BLaER1 treated with 17β-estradiol and CSF1 and Interleukin-3, amounts not matched to agents 10 nM and 100 nM (cell line): ENCODE results near the gene MYO1G.

Source experiments
- H3K27ac ChIP-seq, 11 experiments: shearing (Covaris generic); formaldehyde crosslinking; 2 replicates each; pipeline ENCODE4 v1.8.1; 2022
- H3K27me3 ChIP-seq, 11 experiments: shearing (Covaris generic); formaldehyde crosslinking; 2 replicates each; pipeline ENCODE4 v1.8.1; 2022
- H3K36me3 ChIP-seq, 11 experiments: shearing (Covaris generic); formaldehyde crosslinking; 2 replicates each; pipeline ENCODE4 v1.8.1; 2022
- H3K4me1 ChIP-seq, 10 experiments: shearing (Covaris generic); formaldehyde crosslinking; 2 replicates each; pipeline ENCODE4 v1.8.1; 2022
- H3K4me2 ChIP-seq, 11 experiments: shearing (Covaris generic); formaldehyde crosslinking; 2 replicates each; pipeline ENCODE4 v1.8.1; 2022
- H3K4me3 ChIP-seq, 10 experiments: shearing (Covaris generic); formaldehyde crosslinking; 2 replicates each; pipeline ENCODE4 v1.8.1; 2022
- H3K9ac ChIP-seq, 11 experiments: shearing (Covaris generic); formaldehyde crosslinking; 2 replicates each; pipeline ENCODE4 v1.8.1; 2022
- H3K9me3 ChIP-seq, 11 experiments: shearing (Covaris generic); formaldehyde crosslinking; replicated peaks in 1 of 11; 2 replicates each; pipeline ENCODE4 v1.8.1; 2022
- H4K20me1 ChIP-seq, 11 experiments: shearing (Covaris generic); formaldehyde crosslinking; 2 replicates each; pipeline ENCODE4 v1.8.1; 2022
- Cebpa-rat ChIP-seq, 11 experiments: shearing (Covaris generic); IDR thresholded peaks; 2 replicates each; pipeline ENCODE4 v1.8.1; 2022

MYO1G gene

GRCh38 chr7:45021604-45022296 lies 42.9 kb upstream of the MYO1G start:
- peak overlapping the region in 10 of 11 experiments; percentile 12 to 71 (median 54); a peak in 17 of 22 replicates for H3K27ac ChIP-seq

GRCh38 chr7:45020915-45021314 lies 42.1 kb upstream of the MYO1G start:
- no peak for TF ChIP-seq Cebpa-rat (IDR thresholded peaks at IDR 0.05)
- H3K27ac ChIP-seq = peak overlapping the region in 10 of 11 experiments; percentile 12 to 71 (median 54); a peak in 15 of 22 replicates
- H4K20me1 ChIP-seq = peaks cover 0 to 72% (median 0%) of the 10 kb centered on the region in 11 experiments; a peak in 5 of 22 replicates
- H3K4me3 ChIP-seq = no peak overlapping the region
- peak overlapping the region; percentile 21 to 71 (median 46); a peak in 21 of 22 replicates for H3K4me2 ChIP-seq
- H3K9ac ChIP-seq = peak overlapping the region in 7 of 11 experiments; percentile 5 to 52 (median 36); a peak in 7 of 22 replicates
- H3K27me3 ChIP-seq = no peaks in the 10 kb centered on the region
- H3K4me1 ChIP-seq = peaks cover 34 to 59% (median 45%) of the 10 kb centered on the region in 10 experiments
- peaks cover 0 to 34% (median 12%) of the 10 kb centered on the region in 11 experiments; a peak in 17 of 22 replicates for H3K9me3 ChIP-seq
- peaks cover 15 to 44% (median 28%) of the 10 kb centered on the region in 11 experiments; a peak in 21 of 22 replicates for H3K36me3 ChIP-seq

More at GRCh38 chr7:45021604-45022296, 42.9 kb upstream of the MYO1G start:
- peaks cover 13 to 39% (median 27%) of the 10 kb centered on the region in 11 experiments; a peak in 21 of 22 replicates for H3K36me3 ChIP-seq
- no peak overlapping the region for H3K4me3 ChIP-seq
- H3K9me3 ChIP-seq = peaks cover 0 to 34% (median 12%) of the 10 kb centered on the region in 11 experiments; a peak in 17 of 22 replicates
- no peaks in the 10 kb centered on the region for H3K27me3 ChIP-seq
- no peak for TF ChIP-seq Cebpa-rat (IDR thresholded peaks at IDR 0.05)
- peak overlapping the region; percentile 21 to 71 (median 46) for H3K4me2 ChIP-seq
- peak overlapping the region in 8 of 11 experiments; percentile 1 to 52 (median 26); a peak in 8 of 22 replicates for H3K9ac ChIP-seq
- H3K4me1 ChIP-seq = peaks cover 42 to 67% (median 54%) of the 10 kb centered on the region in 10 experiments
- peaks cover 0 to 68% (median 0%) of the 10 kb centered on the region in 11 experiments; a peak in 5 of 22 replicates for H4K20me1 ChIP-seq

- TF ChIP-seq Cebpa-rat (IDR thresholded peaks at IDR 0.05) = no peak
- no peak overlapping the region; a peak in 1 of 22 replicates for H3K27ac ChIP-seq
- peaks cover 21 to 61% (median 45%) of the 10 kb centered on the region in 11 experiments; a peak in 21 of 22 replicates for H3K36me3 ChIP-seq
- H3K27me3 ChIP-seq = no peaks in the 10 kb centered on the region
- H3K9ac ChIP-seq = no peak overlapping the region
- peaks cover 20 to 53% (median 33%) of the 10 kb centered on the region in 10 experiments for H3K4me1 ChIP-seq
- H3K9me3 ChIP-seq = peaks cover 0 to 13% (median 7%) of the 10 kb centered on the region in 11 experiments; a peak in 6 of 22 replicates
- H4K20me1 ChIP-seq = peaks cover 0 to 95% (median 5%) of the 10 kb centered on the region in 11 experiments; a peak in 7 of 22 replicates
- H3K4me3 ChIP-seq = no peak overlapping the region
- no peak overlapping the region for H3K4me2 ChIP-seq
Measured at GRCh38 chr7:45017253-45017652, 38.4 kb upstream of the MYO1G start.

GRCh38 chr7:45015313-45015712 lies 36.5 kb upstream of the MYO1G start:
- Histone ChIP-seq H3K27ac (0 out of 22 replicates have a peak overlapping the region, but pooled peaks of 1 of the 11 experiments have one; percentile 35), H3K9ac (no peak overlapping the region), H3K27me3 (no peaks in the 10 kb centered on the region), H3K9me3 (peaks cover 0 to 13% (median 7%) of the 10 kb centered on the region in 11 experiments; a peak in 6 of 22 replicates), H3K4me3 (no peak overlapping the region), H3K36me3 (peaks cover 25 to 80% (median 59%) of the 10 kb centered on the region in 11 experiments; a peak in 21 of 22 replicates), H3K4me2 (0 out of 22 replicates have a peak overlapping the region, but pooled peaks of 2 of the 11 experiments have one; percentile 2 to 5), H4K20me1 (peaks cover 0 to 95% (median 5%) of the 10 kb centered on the region in 11 experiments; a peak in 8 of 22 replicates), H3K4me1 (peaks cover 5 to 36% (median 16%) of the 10 kb centered on the region in 10 experiments; a peak in 18 of 20 replicates)
- TF ChIP-seq Cebpa-rat (IDR thresholded peaks at IDR 0.05) = no peak

GRCh38 chr7:45013465-45013967 lies 34.7 kb upstream of the MYO1G start:
- H3K4me3 ChIP-seq = no peak overlapping the region
- no peak overlapping the region for H3K27ac ChIP-seq
- peaks cover 0 to 29% (median 8%) of the 10 kb centered on the region in 10 experiments; a peak in 14 of 20 replicates for H3K4me1 ChIP-seq
- H3K9me3 ChIP-seq = peaks cover 0 to 13% (median 7%) of the 10 kb centered on the region in 11 experiments; a peak in 6 of 22 replicates
- H3K27me3 ChIP-seq = no peaks in the 10 kb centered on the region
- peaks cover 0 to 95% (median 9%) of the 10 kb centered on the region in 11 experiments; a peak in 11 of 22 replicates for H4K20me1 ChIP-seq
- no peak overlapping the region for H3K9ac ChIP-seq
- TF ChIP-seq Cebpa-rat (IDR thresholded peaks at IDR 0.05) = no peak
- peak overlapping the region in 3 of 11 experiments; percentile 4 to 18 (median 11); a peak in 2 of 22 replicates for H3K4me2 ChIP-seq
- H3K36me3 ChIP-seq = peaks cover 18 to 88% (median 50%) of the 10 kb centered on the region in 11 experiments; a peak in 20 of 22 replicates

GRCh38 chr7:45007571-45008328 lies 28.9 kb upstream of the MYO1G start:
- Histone ChIP-seq H3K4me2 (peak overlapping the region in 5 of 11 experiments; percentile 5 to 29 (median 18); a peak in 3 of 22 replicates), H3K9me3 (no peaks in the 10 kb centered on the region), H3K27ac (no peak overlapping the region), H3K36me3 (peaks cover 4 to 79% (median 29%) of the 10 kb centered on the region in 11 experiments; a peak in 19 of 22 replicates), H4K20me1 (peaks cover under 1 to 100% (median 46%) of the 10 kb centered on the region in 11 experiments; a peak in 20 of 22 replicates), H3K4me3 (no peak overlapping the region), H3K27me3 (no peaks in the 10 kb centered on the region), H3K9ac (no peak overlapping the region), H3K4me1 (peaks cover 19 to 39% (median 35%) of the 10 kb centered on the region in 10 experiments; a peak in 19 of 20 replicates)
- no peak for TF ChIP-seq Cebpa-rat (IDR thresholded peaks at IDR 0.05)

- no peak overlapping the region for H3K27ac ChIP-seq
- TF ChIP-seq Cebpa-rat (IDR thresholded peaks at IDR 0.05) = no peak
- H3K36me3 ChIP-seq = peaks cover 4 to 73% (median 29%) of the 10 kb centered on the region in 11 experiments; a peak in 19 of 22 replicates
- H3K4me1 ChIP-seq = peaks cover 20 to 44% (median 36%) of the 10 kb centered on the region in 10 experiments
- peaks cover 7 to 100% (median 53%) of the 10 kb centered on the region in 11 experiments; a peak in 20 of 22 replicates for H4K20me1 ChIP-seq
- peak overlapping the region in 6 of 11 experiments; percentile 5 to 29 (median 11); a peak in 5 of 22 replicates for H3K4me2 ChIP-seq
- no peaks in the 10 kb centered on the region for H3K27me3 ChIP-seq
- H3K4me3 ChIP-seq = no peak overlapping the region
- no peak overlapping the region for H3K9ac ChIP-seq
- no peaks in the 10 kb centered on the region for H3K9me3 ChIP-seq
Measured at GRCh38 chr7:45007106-45007505, 28.3 kb upstream of the MYO1G start.

GRCh38 chr7:45003789-45004188 lies 25.0 kb upstream of the MYO1G start:
- H3K4me1 ChIP-seq = peaks cover 34 to 60% (median 51%) of the 10 kb centered on the region in 10 experiments
- H3K4me2 ChIP-seq = no peak overlapping the region
- no peaks in the 10 kb centered on the region for H3K27me3 ChIP-seq
- peaks cover 21 to 82% (median 69%) of the 10 kb centered on the region in 11 experiments; a peak in 21 of 22 replicates for H4K20me1 ChIP-seq
- H3K36me3 ChIP-seq = peaks cover 0 to 40% (median 14%) of the 10 kb centered on the region in 11 experiments; a peak in 14 of 22 replicates
- H3K9ac ChIP-seq = 0 out of 22 replicates have a peak overlapping the region, but pooled peaks of 1 of the 11 experiments have one; percentile 31
- H3K4me3 ChIP-seq = no peak overlapping the region
- H3K9me3 ChIP-seq = no peaks in the 10 kb centered on the region
- no peak for TF ChIP-seq Cebpa-rat (IDR thresholded peaks at IDR 0.05)
- H3K27ac ChIP-seq = no peak overlapping the region
